GM18499 (cell line): ENCODE measurements around the gene SLC4A1.

Experiments used
- ATAC-seq: cut with Tn5 transposase; IDR thresholded peaks from one replicate; pipeline ENCODE4 v1.9.1; 2021; ENCODE audit warnings: moderate number of reproducible peaks; ENCODE audit not compliant: insufficient read depth, unreplicated experiment

Gene SLC4A1

DNA sequence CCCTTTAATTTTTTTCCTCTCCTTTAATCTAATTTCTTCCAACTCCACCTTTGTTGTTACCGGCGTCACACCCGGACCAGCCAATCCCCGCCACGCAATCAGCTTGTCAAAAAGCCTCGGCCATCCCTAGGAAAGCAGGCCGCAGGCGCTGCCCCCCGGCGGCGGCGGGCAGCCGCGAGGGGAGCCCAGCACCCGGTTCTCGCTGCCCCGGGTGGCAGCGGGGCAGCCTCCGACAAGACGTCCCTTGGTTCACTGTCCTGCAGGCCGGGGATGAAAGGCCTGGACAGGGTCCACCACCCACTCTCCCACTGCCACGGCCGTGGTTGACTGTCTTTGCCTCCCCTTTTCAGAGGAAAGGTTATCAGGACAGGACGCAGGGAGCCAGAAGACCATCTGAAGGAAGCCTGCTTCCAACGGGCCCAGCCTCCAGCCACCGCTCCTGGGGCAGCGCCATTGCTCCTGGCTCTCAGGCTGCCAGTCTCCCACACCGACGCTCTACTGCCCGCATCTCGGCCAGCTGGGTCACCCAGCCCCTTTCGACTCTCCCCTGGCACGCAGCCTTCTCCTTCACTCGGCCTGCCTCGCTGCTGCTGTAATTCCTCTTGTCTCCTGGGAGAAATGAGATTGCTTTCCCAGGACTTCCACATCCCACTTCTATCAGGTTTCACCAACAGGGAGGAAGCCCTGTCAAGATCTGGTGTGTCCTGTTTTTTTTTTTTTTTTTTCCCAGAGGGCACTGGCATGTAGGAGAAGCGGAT is 45.6 kb downstream of the SLC4A1 start:
- no peak for ATAC-seq

DNA sequence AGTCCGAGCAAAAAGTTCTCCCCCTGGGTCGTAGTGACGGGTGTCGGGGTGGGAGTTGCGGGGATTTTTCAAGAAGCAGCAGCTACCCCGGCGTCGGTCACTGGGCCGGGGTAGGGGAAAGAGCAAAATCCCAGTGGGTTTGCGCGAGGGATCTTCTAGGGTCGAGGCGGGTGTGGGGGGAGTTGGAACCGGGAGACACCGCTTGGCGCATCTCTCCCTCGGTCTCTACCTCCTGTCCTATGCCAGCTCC is 46.1 kb downstream of the SLC4A1 start:
- no peak for ATAC-seq

DNA sequence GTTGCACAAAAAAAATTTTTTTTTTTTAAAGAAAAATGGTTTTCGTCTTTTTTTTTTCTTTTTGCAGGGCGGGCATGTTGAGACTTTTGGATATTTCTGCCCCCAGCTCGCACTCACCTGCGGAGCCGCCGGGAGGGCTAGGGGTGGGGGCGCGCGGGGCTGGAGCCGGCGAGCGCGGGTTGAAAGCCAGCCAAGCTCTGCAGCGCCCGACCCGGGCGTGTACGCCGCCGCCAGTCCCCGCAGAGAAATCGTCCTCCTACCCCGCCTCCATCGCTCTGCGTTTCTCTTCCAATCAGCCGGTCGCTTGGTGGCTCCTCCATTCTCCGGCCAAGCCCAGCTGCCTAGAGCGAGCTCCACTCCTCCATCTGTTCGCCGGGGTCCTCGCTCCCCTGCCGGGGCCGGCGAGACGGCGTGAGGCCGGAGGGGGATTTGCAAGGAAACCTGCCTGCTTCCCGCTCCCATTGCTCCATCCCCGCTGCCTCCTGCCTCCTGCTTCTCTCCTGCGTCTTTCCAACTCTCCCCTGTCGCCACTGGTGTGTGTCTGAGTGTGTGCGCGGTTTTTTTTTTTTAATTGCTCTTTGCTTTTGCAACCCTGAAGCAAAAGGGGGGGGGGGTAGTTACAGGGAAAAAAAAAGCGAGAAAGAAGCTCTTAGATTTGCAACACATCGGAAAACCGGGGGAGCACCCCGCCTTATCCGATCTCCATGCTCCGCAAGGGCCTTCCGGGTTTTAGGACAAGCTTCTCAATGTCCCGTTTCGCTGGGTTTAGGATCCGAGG is 46.7 kb downstream of the SLC4A1 start:
- no peak for ATAC-seq

DNA sequence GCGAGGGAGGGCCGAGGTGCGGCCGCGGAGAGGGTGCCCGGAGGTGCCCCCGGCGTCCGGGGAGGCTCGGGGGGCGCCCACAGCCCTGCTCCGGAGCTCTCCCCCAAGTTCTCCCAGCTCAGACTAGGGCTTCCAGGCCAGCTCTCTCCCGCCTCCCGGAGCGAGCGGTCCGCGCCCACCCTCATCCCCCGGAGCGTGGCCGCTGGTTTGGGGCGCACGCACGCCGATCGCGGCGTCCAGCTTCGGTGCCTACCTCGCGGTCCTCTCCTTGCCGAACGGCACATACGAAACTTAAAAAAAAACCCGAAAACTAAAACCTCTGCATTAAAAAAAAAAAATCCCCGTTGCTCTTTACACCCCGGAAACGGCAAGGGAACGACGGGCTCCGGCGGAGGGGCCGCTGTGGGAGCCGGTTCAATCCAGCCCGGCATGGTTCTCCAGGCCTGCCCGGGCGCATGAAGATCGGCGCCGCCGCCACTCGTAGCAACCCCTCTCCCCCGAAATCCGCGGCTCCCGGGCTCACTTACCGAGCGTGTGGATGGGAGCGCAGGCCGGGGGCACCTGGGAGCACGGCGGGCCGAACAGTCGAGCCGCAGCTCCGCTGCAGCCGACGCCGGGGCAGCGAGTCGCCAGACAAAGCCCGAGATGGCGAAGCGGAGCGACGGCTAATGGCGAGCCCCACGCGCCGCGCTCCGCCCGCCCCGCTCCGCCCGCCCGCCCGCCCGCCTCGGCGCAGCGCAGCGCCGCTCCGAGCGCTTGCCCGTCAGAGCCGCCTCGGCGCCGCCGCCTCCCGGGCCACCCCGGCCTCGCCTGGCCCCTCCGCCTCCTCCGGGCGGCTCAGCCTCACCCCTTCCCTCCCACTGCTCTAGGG is 47.5 kb downstream of the SLC4A1 start:
- ATAC-seq, result no peak

DNA sequence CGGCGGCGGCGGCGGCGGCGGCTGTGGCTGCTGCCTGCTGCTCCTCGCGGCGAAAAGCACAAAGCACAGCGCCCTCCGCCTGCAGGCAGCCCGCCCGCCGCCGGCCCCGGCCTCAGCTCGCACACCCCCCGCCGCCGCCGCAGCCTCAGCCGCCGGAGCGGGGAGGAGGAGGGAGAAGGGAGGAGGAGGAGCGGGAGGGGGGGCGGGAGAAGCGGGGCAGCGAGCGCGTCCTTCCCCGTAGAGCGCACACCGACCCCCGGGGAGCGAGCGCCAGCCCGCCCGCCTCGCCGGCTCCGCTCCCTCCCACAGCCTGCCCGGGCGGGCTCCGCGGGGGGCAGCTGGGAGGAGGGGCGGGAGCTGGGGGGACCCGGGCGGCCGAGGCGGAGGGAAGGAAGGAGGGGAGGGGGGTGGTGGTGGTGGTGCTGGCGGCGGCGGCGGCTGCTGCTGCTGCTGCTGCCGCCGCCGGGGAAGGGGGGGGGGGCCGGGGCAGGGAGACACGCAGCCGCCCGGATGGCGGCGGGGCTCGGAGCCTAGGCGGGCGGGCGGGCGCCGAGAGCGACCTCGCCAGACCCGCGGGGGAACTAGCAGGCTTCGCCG is 48.2 kb downstream of the SLC4A1 start, which contains the start of gene UBTF:
TSS of gene UBTF (minus strand) at position 60 of the 597 bp plus-strand sequence. CDS start 1,446 bp downstream, outside the sequence.
- no peak for ATAC-seq

DNA sequence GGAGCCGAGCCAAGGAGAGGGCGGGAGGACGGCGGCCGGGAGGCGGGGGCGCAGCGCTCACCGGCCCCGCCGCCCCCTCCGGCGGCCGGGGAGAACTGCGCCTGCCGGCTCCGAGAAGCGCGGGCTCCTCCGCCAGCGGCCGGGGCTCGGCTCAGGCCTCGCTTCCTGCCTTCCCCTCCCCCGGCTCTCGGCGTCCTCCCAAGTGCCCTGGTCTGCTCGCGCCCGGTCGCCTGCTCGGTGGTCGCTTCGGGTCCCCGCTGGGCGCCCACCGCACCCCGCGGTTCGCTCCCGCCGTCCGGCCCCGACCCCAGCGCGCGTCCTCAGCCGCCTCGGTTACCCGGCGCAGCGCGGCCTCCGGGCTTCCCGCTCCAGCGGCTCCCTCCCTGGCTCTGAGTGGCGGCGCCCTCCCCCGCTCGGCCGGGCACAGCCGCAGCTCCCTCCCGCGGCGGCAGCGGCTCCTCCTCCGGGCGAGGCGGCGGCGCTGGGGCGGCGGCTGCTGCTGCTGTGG is 48.8 kb downstream of the SLC4A1 start:
- ATAC-seq, result no peak

DNA sequence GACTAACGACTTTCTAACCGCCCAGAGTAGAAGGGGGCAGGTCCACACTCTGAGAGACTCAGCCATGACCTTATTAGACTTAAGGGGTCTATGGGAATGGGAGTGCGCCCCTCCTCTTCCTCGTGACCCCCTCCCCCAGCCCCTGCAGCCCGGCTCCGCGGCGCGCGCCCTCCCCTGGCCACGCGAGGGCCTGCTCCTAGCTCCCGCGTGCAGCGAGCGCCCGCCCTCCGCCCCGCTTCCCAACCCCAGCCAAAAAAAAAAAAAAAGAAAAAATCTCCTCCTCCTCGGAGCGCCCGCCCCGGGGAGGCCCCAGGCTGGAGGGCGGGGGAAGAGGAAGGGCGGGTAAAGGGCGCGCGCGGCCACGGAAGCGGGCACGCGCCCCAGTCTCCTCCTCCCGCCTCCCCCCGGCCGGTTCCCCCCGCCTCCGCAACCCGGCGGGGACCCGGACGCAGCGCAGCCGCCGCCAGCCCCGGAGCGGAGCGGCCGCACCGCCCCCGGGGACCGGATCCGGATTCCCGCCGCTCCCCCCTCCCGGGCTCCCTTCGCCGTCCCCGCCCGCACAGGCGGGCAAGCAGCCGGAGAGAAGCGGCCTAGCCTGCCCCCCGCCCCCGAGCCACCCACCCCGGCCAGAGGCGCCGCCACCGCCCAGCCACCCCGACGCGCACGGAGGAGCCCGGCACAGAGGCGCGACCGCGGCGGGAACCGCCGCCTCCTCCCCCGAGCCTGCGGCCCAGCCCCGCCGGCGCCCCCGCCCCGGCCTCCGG is 49.4 kb downstream of the SLC4A1 start:
- ATAC-seq, result no peak

DNA sequence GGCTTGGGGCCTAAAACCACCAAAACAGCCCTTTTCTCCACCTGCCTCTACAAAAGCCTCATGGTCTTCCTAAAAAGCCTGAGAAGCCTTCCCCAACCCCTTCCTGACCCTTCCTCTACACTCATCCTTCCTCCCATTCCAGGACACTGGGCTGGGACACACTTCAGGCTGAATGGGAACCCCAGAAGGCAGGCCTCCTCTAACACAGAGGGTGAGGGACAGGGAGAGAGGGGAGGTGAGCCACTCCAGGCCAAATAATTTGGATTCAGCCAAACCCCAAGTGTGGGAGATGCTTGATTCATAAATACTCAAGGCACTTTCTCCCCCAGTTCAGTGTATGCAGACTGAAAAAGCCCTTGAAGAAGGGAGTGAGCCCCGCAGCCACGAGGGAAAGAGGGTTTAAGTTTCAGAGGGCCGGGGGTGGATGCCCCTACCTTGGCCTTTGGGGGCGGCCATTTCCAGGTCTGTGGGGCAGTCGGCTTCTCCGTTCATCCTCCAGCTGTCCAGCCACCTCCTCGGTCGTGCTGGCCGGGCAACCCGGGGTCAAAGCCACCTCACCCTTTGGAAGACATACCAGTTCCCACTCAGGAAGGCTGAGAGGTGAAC is 50.1 kb downstream of the SLC4A1 start:
- ATAC-seq, result no peak

DNA sequence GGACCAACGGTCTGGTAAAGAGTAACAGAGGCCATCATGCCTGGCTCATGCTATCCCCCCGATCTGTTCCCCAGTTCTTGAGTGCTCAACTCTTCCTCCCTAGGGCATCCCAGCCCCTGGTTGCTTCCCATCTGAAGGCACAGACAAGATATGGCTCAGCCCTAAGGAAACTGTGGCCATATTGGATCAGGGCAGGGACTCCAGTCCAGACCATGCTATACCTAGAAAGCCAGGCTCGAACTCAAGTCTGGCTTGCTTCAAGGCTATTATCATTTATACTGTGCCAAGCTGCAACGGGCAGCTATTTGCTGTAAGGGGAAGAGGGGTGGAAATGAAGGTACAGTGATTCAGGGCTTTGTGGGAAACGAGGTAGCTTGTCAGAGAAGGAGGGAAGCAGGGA is 51.2 kb downstream of the SLC4A1 start:
- no peak for ATAC-seq

DNA sequence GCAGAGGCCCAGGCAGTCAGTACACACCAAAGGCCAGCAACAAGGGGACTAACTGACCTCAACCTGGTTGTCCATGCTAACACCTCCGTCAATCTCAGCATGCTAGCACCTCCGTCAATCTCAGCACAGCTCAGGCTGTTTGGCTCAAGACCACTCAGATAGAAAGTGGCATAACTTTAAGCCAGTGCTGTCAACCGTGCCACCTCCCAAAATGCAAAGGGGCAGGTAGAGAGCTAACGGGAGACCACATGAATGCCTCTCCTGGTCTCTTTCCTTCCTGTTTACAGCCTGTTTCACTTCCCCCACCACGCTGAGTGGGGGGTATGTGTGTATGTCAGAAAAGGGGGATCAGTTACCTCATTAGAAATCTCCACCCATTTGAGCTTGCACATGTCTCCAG is 51.8 kb downstream of the SLC4A1 start:
- no peak for ATAC-seq

DNA sequence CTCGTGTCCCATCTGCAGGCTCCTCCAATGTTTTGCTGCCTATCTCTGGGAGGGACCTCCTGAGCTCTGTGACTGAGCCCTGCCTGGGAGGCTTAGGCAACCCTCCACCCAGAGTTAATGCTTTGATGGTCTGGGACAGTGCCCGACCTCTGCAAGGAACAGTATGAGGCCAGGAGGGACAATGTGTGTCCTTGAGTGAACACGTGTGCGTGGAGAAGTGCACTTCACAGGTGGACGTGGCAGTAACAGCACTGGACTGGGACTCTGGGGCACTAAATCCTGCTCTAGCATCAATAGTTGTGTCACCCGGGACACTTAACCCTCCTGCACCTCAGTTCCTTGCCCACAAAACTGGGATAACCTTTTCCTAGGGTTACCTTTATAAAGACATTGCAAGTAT is 53.0 kb downstream of the SLC4A1 start:
- no peak for ATAC-seq

DNA sequence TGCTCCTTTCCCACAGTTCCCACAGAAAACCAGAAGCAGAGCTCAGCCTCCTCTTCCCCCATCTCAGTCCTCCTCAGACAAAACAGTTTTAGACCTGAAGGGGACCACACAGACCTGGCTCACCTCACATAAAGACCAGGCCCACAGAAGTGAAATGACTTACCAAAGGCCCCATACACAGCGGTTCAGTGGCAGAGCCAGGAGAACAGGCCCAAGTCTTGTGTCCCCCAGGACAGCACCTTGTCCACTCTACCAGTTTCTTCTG is 53.8 kb downstream of the SLC4A1 start:
- ATAC-seq, result no peak

DNA sequence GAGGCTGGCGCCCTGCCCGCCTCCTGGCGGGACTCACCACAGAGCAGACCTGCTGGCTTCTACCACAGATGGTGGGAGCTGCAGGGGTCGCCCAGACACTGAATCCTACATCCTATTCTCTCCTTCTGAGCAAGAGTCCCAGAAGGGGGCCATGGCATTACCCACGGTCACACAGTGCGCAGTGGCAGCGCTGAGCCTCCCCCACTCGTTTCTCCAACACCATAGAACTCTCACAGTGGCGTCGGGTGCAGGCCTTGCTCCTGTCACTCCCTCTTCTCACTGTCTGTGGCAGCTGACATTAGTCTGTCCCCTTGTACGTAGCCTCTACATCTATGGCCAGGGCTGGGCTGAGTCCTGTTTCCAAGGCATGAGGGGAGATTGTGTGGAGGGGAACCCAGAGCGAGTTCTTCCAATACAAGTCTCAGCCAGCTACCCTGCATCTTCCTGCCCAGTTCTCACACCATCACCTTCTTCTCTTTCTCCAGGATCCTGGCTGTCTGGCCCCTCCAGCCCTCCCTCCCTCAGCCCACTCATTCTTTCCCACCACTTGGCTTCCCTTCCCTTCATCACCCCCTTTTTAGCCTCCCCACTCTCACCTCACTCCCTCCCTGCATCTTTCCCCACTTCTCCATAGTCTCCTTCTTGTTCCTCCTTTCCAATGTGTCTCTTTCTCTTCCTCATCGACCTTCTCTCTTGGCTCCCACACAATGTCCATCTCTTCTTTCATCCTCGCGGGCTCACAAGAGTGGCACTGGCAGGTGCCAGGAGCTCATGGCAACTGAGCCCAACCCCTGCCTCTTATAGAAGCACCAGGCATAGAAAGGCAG is 54.3 kb downstream of the SLC4A1 start:
- ATAC-seq, result no peak

DNA sequence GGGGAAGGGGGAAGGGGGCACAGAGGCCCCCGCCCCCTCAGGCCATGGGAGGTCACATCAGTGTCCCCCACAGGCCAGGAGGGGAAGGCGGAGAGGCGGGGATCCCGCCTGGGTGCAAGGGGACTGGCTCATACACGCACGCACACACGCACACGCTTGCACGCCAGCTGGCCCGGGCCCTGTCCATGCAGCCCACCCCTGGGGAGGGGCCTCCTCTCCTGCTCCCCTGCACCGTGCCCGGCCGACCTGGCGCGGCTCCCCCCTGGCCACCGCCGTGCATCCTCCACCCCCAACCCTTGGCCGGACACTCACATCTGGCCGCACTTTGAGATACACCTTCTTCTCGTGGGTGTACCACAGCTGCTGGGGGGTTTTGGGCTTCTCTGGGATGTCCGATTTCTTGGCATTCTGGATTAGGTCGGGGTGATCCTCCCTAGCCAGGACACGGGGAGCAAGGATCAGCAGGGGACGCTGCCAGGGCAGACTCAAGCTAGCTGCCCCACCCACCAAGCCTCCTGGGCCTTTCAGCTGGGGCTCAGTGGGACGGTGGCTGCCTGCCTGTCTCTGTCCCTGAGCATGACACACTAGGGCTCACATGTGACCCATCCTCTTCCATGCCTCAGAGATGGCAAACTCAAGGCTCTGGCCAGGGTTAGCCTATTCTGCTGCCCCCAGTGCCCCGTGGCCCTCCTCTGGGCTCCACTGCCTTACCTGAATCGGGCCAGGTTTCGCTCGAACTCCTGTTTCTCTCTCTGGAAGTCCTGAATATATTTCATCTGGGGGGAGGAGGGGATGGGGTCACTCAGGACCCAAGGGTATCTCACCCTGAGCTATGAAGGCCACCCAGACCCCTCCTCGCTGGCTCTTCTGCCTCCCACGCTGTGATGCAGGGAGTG is 55.2 kb downstream of the SLC4A1 start:
- no peak for ATAC-seq

DNA sequence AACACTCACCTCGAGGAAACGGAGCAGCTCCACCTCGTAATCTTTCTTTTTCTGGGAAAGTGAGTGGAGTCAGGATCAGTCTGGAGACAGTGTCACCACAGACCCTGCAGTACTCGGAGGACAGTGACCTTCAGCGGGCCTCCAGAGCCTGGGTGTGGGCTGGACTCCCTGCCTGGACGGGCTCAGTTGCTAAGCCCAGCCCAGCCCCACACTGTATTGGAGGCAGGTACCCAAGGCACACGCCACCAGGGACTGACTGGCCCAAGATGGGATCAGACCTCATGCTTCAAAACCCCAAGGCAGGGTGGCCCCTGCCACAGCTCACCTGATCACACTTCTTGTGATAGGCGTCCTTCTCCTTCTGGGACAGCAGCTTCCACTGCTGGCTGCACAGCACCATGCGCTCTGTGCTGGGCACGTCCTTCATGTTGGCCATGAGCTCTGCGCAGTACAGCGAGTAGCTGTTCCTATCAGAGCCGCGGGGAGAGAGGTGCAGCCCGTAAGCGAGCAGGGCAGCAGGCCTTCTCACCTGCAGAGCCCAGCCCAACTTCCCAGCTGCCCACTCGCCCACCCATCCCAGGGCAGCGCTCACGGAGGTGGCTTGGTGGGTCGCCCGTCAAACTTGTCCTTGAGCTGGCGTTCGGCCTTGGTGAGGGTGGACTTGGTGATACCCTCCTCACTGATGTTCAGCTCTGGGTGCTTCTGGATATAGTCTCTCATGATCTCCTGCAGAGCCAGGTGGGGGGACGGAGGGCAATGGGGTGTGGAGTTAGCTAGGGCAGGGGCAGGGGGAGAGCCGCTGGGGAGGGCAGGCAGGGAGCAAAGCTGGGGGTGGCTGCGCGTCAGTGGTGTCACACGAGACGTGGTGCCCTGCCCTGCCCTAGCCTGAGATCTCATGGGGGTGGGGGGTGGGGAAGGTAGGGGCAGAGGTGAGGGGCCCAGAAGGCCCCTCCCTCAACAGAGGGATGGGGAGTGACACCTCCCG is 56.4 kb downstream of the SLC4A1 start:
- ATAC-seq, result no peak

DNA sequence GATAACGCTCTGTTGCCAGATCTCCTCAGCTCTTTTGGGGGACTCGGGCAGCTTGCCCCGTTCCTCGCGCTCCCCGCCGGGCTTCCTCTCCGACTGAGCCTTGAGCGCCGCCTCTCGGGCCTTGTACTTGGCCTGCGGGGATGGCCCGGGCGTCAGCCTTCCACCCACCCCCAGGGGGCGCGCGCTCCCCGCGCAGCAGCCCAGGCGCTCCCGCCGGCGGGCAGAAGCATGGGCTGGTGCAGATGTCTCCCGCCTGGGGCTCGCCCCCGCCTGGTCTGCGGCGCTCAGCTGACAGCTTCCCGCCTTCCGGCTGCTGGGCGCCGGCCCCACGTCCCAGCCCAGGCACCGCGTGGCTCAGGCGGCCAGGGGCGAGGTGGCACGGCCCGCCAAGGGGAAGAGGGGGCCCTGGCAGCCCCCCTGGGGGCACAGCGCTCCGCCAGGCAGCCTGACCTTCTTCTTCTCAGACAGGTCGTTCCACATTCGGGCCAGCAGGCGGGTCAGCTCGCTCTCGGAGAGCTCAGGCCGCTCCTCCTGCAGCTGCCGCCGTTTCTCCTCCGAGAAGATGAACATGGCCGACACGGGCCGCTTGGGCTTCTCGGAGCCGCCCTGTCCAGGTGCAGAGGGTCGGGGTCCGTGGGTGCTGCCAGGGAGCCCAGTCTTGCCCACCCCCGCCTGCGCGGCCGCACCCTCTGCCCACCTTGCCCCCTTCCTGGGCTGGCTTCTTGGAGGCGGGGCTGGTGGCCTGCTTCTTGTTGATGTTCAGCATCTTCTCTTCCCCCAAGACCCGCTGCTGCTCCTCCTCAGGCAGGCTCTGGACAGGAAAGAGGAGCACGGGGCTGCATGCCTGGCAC is 57.4 kb downstream of the SLC4A1 start:
- no peak for ATAC-seq
